NCI-H510A (cell line): ENCODE data around the gene KPNA6.
A peak's percentile ranks its signal among the peaks of the same experiment; 100 is the strongest.

Experiments used
- DNase-seq: peaks from one replicate; lab custom pipeline; 2025; lab: John Stamatoyannopoulos, UW

KPNA6 gene

DNA sequence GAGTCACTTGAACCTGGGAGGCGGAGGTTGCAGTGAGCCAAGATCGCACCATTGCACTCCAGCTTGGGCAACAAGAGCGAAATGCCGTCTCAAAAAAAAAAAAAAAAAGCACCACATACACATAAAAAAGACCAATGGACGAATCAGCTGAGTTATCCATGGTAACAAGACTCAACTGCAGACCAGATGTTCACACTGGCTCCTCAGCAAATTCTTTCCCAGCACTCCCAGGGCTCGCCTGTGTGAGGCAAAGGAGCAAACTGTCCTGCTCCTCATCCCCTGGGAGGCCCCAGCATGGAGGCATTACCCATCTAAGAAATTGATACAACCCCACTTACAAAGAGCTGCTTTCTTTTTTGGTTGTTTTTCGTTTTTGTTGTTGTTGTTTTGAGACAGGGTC, 111.2 kb downstream of the KPNA6 start:
- no peak for DNase-seq

DNA sequence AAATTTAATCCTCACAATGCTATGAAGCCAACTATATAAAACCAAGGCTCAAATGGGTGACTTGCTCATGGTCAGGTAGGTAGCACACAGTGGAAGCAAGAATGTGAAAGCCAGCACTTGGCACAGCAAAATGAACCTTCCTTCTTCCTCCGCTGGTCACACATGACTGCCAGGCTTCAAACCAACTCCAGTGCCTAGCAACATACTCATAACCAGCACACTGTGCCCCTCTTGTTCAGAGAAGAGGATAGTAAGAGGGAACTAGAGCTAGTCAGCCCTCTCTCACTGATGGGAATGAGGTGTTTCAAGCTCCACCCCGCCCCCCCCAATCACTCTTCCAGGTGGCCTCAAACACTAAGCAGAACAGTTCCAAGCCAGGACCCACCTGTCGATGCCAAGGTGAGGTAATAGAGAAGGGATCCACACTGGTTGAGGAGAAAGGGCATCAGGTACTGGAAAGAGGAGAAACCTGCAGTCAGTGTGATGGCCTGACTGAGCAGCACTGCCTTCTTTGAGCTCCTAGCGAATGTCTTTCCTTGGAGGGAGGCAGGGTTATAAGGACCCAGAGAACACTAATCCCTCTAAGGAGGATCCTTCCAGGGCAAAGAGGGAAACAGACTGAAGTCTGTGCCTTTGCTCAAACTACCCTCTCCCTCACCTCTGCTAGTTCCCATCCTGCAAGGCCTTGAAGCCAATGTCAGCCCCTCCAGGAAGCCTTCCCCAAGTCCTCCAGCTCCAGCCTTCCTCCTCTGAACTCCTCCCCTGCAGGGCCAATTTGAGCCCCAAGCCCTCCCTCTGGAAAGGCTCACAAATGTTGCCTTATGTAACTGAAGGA, 113.1 kb downstream of the KPNA6 start:
- DNase-seq = peak; percentile 60

DNA sequence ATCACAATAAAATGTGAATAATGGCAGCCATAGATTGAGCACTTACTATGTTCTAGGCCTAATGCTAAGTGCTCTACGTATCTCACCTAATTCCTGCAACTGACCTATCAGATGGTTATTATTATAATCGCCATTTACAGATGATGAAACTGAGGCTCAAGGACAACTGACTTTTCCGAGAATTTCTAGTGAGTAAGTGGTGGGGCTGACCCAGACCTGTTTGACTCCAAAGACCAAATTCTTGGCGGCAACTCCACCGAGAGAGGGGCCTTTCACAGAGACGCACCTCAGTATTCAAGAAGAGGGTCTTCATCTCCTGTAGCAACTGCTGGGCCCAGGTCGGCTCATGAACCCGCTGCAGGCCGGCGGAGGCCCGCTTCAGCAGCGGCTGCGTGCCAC, 113.7 kb downstream of the KPNA6 start:
- DNase-seq = no peak

DNA sequence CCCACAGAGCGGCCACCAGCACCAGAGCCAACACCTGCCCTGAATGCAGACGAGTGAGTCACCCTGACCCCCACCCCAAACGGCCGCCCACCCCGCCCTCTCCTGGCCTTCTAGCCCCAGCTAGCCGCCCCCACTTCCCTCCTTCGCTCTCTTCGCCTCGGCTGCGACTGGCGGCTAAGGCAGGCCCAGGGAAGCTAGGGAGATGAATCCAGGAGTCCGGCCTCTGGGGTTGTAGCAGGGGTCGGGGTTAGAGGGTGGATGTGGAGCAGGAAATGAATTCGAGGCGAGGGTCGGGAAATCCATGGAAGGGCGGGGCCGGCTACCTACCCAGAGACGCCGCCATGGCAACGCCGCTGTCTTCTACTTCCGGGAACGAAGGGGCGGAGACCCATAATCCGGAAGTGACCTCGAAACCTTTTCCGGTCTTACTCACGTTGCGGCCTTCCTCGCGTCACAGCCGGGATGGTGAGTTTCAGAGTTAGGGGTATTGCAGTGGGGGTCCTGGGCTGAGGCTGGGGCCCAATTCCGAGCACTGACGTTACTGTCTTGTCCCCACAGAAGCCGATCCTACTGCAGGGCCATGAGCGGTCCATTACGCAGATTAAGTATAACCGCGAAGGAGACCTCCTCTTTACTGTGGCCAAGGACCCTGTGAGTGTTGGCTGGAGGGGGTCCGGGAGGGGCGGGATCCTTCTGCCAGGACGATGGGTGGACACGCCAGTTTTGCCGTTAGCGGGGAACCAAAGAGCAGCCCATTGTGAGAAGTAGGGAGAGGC, 114.3 kb downstream of the KPNA6 start, which contains the start of the genes EIF3I and TMEM234:
EIF3I (plus strand) TSS at position 428 of the 776 bp plus-strand sequence; CDS start at position 463, 35 bp downstream.
TMEM234 (minus strand) TSS at position 374 of the 776 bp plus-strand sequence; CDS start at position 343, 31 bp downstream.
- peak; percentile 84 for DNase-seq

DNA sequence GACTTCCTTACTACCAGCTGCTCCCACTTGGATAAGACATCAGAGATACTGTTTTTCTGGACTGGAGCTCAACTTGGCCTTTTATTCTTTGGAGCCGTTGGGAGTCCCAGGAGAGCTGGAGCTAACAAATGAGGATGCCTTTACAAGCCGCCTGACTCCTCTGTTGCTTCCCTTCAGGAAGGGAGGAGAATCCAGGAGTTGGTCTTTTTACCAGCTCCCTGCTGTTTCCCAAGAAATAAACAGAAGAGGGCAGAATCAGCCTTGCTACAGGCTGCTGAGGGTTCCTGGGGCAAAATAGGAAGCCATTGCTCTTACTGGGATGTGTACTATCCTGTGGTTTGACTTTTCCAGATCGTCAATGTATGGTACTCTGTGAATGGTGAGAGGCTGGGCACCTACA, 115.8 kb downstream of the KPNA6 start:
- DNase-seq = no peak

DNA sequence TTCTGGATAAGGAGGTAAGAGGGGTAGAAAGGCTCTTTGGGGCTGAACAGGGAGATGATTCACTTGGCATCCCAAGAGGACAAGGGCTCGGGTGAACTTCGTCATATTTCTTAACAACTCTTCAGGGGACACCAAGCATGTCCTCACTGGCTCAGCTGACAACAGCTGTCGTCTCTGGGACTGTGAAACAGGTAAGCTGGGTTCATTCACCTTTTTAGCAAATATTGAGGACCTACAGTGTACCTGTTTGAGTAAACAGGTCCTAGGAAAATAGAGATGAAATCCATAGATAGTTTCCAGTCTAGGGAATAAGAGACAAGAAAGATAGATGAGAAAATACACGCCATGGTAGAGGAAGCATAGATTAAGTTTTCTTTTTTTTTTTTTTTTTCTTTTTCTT, 116.4 kb downstream of the KPNA6 start:
- DNase-seq = no peak
